Activated naive CD4-positive, alpha-beta T cell (primary cell): Measurements from ENCODE around the gene MRC2.

Experiments
- DNase-seq, 4 experiments: peaks; one replicate each; lab custom pipeline; 2025; lab: John Stamatoyannopoulos, UW

Gene MRC2

DNA sequence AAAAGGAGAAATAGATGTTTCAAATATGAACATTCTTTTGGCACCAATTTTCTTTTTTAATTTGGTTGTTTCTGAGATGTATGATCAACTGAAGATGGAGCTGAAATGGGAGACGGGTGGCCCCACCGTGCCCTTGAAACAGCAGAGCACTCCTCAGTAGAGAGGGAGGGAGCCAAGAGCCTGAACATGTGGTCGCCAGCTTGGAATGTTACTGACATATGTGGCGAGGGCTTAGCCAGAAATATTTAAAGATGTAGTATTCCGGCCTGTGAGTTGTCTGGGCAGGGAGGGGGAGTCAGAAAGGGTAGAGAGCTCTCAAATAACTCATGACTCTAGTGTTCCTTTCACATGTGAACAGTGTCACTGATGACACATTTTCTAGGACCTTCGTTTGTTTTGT is 13.3 kb upstream of the MRC2 start:
- DNase-seq: no peak

DNA sequence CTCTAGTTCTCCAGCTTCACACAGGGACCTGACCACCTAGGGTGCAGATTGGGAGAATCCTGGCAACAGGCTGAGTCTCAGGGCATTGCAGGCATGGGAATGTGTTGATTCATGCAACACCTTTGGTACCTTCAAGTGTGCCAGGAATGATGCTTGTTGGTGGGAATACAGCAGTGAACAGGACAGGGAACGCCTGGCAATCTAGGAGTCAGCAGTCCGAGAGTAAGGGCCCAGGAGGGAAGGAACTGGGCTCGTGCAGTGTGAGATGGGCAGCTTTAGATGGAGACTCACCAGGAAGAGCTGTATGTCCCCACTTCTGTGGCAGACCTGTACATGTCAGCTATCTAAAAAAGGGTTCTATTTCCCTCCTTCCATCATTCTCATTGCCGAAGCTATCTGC is 12.0 kb upstream of the MRC2 start:
- DNase-seq: no peak

GRCh38 chr17:62616993-62617893 is 10.2 kb upstream of the MRC2 start:
- DNase-seq: no peak

- no peak for DNase-seq
Observed at GRCh38 chr17:62617894-62618472, 9.5 kb upstream of the MRC2 start.

DNA sequence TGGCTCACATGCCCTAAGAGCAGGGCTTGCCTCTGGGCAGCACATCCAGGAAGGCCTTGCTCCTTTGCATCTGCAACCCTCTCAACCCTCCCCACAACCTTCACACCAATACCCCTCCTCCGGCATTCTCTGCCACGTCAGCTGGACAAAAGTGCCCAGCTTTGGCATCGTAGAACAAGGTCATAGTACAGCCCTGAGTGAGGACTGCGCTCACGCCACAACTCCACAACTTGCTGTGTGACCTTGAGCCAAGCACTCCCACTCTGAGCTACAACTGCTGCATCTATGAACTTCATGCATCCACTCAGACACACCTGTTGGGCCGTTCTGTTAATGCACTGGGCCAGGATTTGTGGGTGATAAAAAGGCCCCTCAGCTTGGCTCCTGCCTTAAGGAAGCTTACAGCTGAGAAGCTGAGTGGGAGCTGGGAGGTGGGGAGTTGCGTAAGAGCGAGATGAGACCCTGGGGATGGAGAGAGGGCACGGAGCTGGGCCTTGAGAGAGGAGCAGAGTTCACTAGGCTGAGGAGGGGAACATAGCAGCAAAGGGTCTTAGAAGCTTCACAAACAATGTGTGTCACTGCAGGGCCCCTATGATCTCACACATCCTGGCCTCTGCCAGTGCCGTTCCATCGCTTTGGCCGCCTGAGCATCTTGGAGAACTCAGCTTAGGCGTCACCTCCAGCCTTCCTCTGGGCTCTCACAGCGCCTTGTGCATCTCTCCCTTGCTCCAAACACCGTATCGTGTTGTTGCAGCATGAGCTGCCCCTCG is 8.6 kb upstream of the MRC2 start:
- no peak for DNase-seq

DNA sequence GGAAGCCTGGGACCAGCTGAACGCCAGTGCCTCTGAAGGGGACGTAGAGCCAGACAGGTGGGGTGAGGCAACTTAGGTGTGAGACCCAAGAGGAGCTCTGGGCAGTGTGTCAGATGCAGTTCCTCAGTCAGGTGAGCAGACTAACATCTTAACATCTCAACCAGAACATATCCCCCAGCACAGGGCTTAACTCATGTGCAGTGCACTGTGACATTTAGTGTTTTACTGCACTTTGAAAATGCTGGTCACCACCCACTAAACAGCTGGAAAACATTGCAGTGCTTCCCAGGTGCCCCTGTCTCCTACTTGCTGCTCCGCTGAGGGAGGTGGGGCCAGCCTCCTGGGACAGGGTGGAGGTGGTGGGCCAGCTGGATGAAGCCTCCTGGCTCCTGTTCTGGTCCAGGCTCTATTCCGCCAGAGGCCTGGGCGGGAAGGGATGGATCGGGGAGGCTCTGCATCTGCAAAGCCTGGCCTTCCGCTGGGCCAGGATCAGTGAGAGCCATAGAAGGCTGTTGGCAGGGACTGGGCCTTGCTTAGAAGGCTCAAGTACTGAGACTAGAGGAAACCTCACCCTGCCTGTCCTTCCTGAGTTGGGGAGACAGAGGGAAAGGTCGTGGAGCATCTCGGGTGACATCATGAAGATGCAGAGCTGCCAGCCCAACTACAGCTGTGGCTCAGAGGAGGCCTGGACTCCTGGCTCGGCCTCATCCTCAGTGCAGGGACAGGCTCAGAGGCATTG is 7.9 kb upstream of the MRC2 start:
- no peak for DNase-seq

DNA sequence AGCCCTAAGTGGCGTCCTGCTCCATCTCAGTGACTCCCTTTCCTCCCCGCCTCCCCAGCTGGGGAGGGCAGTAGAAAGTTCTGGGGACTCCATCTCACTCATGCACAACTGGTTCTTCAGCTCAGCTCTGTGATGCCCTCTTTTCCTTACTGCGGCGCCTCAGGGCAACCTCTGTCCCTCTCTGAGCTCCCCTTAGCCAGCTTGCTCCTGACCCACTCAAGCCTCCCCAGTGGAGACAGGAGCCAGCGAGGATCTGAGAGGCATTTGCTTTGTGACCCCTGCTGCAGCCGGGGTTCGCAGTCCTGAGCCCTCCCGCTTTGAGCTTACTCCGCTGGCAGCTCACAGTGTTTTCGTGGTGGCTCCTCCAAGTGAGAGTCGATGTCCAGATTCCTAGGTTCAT is 6.2 kb upstream of the MRC2 start:
- DNase-seq: no peak

- DNase-seq: no peak
Observed at GRCh38 chr17:62625184-62625869, 2.1 kb upstream of the MRC2 start.

DNA sequence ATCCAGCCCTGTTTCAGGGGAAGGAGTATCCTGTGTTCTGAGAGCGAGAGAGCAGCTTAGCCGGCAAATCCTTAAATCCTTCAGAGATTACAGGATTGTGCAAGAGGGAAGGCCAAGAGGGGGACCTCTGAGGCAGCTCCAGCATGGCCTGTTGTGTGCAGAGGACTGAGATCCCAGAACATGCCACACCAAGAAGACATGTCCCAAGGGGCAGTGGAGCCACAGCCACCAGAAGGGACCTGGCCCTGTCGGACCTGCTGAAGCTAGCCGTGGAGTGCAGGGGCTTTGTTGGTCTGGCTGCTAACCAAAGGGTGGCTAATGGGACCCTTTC is 1.6 kb upstream of the MRC2 start:
- DNase-seq: no peak

- no peak for DNase-seq
Observed at GRCh38 chr17:62626719-62627218, 701 bp upstream of the MRC2 start.

DNA sequence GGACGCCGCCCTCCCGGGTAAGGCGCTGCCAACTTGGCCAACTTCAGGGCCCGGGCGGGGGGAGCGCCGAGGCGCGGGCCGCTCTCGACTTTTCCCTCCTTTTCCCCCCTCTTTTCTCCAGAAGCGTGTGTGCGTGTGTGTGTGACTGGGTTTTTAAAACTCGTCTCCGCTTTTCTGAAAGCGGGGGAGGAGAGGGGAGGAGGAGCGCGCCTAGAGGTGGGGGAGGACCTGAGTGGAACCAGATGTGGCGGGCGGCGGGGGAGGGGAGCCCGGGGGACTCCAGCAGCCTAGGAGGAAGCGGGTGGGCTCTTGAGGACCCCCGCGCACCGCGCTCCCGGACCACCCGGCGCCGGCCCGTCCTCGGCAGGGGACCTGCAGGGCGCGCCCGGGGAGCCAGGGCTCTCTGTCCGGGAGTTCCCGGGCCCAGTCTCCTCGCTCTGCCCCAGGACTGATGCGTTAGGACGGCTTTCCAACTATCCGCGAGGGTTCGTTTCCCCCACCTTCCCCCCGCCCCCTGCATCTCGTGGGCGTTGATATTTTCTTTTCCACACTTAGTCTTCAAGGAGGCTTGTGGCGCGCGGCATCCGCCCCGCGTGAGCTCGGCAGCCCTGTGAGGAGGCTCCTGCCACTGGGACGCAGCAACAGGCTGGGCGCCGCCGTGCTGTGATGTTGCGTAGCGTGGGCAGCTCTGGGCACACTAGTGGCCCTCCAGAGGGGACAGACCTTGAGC is 599 bp downstream of the MRC2 start:
- DNase-seq: no peak

- DNase-seq: no peak
Observed at GRCh38 chr17:62628831-62629555, 1.5 kb downstream of the MRC2 start.

- no peak for DNase-seq
Observed at GRCh38 chr17:62629556-62630364, 2.3 kb downstream of the MRC2 start.

DNA sequence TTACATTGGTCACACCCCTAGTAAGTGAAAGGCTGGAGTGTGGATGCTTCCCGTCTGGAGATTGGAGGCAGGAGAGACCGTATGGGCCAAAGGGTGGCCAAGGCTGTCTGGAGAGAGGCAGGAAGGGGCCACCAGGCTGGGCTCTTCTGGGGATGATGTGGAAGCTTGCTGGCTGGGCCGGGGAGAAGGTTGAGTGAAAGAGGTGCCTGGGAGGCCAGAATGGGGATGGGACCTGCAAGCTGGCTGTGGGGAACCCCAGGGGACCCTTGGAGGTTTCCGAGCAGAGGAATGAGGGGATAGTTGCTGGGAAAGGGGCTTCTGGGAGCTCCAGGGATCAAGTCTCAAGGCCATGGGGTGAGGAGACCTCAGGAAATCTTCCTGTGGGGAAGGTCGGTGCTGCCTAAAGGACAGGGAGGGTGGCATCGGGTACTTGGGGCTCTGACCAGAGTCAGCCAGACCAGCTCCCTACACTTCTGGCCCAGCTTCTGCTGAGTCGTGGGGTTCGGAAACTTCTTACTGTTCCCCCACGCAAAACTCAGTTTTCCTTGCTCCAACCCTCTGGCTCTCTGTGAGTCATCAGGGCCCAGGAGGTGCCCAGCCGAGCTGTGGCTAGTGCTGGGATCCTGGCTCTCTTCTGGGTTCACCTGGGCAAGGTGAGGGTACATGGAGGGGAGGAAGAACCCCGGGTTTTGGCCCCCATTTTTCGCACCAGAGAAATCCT is 3.1 kb downstream of the MRC2 start:
- no peak for DNase-seq

GRCh38 chr17:62631086-62631935 is 3.8 kb downstream of the MRC2 start:
- DNase-seq: no peak

DNA sequence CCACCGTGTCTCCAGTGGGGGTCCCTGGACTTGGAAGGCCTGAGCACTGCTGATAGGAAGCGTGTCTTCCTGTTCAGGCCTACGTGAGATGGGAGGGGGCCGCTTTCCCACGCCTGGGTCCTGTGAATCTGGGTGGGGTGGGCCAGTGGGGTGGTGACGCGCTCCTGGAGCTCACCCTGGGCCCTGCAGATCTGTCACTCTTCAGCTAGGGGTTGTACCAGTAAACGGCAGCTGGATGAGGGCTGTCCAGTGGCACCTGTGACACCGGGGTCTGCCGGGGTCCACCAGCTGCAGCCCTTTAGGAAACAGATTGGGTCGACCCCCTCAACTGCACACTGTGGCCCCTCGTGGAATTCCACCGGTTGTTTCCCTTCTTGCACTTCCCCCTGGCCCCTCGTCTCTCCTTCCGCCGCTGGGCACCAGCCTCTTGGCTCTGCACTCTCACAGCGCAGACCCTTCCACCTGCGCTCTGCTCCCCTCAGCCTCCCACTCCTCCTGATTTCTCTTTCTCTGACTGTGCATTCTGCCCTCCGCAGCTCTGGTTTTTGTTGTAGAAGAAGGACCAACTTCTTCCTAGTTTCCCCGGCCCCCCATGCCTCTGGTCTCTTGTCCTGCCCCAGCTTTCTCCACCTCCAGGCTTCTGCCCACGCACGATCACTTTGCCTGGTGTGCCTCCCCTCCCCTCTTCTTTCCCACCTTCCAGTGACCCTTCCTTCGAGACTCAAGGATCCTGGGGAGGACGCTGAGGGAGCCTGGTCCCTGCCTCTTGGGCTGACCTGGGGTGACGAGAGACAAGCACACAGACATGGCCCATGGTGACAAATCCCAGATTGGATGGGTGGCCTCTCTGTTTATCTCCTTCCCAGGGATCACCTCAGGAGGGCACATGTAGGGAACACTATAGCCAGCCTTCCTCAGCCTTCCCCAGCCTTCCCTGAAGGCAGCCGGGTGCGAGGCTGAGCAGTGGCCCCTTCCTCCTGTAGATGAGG is 4.8 kb downstream of the MRC2 start:
- DNase-seq: no peak
